ENCODE measurements around the gene LGALS9.

The LGALS9 gene

DNA sequence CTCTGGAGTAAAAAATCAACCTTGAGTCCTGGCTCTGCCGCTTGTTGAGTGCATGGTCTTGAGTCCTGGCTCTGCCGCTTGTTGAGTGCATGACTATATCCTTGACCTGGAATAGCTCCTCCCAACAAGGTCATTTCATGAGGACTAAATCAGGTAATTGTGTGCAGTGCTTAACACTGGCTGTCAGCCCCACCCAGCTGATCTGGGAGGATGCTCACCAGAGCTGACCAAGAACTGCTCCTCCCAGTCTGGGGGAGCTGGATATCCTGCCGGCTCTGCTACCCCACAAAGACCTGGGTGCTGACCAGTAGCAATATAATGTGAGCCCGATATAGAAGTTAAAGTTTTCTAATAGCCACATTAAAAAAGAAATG is 20.7 kb upstream of the LGALS9 start:
- H3K36me3 ChIP-seq (ENCODE audit: control insufficient read depth, insufficient read depth, low read length) = peaks cover 14% of the 10 kb centered on the region
- no peaks in the 10 kb centered on the region for H3K4me1 ChIP-seq (ENCODE audit: control insufficient read depth, low read depth, low read length)
- H3K23ac ChIP-seq (ENCODE audit: low read length) = no peak overlapping the region
- H3K27me3 ChIP-seq (ENCODE audit: insufficient read depth, low read length, poor library complexity) = no peaks in the 10 kb centered on the region
- no peak overlapping the region for H3K18ac ChIP-seq (ENCODE audit: low read length)
- H2BK5ac ChIP-seq (ENCODE audit: low read length) = no peak overlapping the region
- H3K4ac ChIP-seq (ENCODE audit: low read depth, low read length) = no peak overlapping the region
- no peak overlapping the region for H3K56ac ChIP-seq (ENCODE audit: low read length)
- H3K27ac ChIP-seq (ENCODE audit: low read depth, low read length) = no peak overlapping the region
- H3K9ac ChIP-seq (ENCODE audit: low read length) = no peak overlapping the region
- H2BK120ac ChIP-seq (ENCODE audit: low read depth, low read length) = no peak overlapping the region
- WGBS (ENCODE audit: extremely low coverage, insufficient coverage, low lambda C conversion rate) = no CpG with 5 or more reads among the region's 4 CpGs
- H3K4me2 ChIP-seq (ENCODE audit: low read length) = no peak overlapping the region
- no peaks in the 10 kb centered on the region for H3K79me2 ChIP-seq (ENCODE audit: control insufficient read depth, insufficient read depth, low read length)
- no peak overlapping the region for H4K5ac ChIP-seq (ENCODE audit: low read length)
- no peak overlapping the region for H4K8ac ChIP-seq (ENCODE audit: low read depth, low read length)
- H3K79me1 ChIP-seq (ENCODE audit: low read length) = no peaks in the 10 kb centered on the region
- no peak overlapping the region for H2AK5ac ChIP-seq (ENCODE audit: low read length)
- H3K4me3 ChIP-seq (ENCODE audit: low read length) = no peak overlapping the region
- no peak overlapping the region for H2BK15ac ChIP-seq (replicated peaks; ENCODE audit: low read depth)
- DNase-seq = no peak

DNA sequence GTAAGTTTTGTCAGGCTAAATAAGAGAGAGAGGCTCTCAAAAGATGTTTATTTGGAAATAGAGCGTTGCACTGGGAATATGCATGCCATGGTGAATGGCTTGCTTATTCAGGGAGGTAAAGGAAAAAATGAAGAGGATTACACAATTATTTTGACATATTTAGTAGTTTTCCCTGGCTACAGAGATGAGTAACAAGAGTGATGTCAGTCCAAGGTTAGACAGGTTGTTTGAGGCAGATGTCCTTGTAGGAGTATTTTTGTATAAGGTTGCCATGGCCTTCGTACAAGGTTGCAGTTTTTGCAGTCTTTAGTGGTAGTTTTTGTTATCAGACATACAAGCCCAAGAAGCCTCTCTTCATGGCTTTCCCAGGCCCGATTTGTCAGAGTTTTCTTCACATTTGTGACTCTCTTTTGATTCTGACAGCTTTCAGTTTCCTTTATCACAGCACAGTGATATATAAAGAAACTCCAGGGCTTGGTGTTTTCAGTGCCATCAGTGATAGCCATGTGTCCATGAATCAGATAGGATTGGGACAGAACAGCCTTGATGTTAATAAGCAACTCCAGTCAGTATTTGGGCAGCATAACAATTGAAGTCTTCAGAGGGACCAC is 18.7 kb upstream of the LGALS9 start:
- Histone ChIP-seq H3K18ac (ENCODE audit: low read length) (no peak overlapping the region), H2BK120ac (ENCODE audit: low read depth, low read length) (no peak overlapping the region), H3K79me2 (ENCODE audit: control insufficient read depth, insufficient read depth, low read length) (no peaks in the 10 kb centered on the region), H2AK5ac (ENCODE audit: low read length) (no peak overlapping the region), H3K56ac (ENCODE audit: low read length) (no peak overlapping the region), H3K23ac (ENCODE audit: low read length) (no peak overlapping the region), H4K5ac (ENCODE audit: low read length) (no peak overlapping the region), H3K4me1 (ENCODE audit: control insufficient read depth, low read depth, low read length) (no peaks in the 10 kb centered on the region), H3K27ac (ENCODE audit: low read depth, low read length) (no peak overlapping the region), H3K27me3 (ENCODE audit: insufficient read depth, low read length, poor library complexity) (no peaks in the 10 kb centered on the region), H3K9ac (ENCODE audit: low read length) (no peak overlapping the region), H3K79me1 (ENCODE audit: low read length) (no peaks in the 10 kb centered on the region), H3K4me2 (ENCODE audit: low read length) (no peak overlapping the region), H4K8ac (ENCODE audit: low read depth, low read length) (no peak overlapping the region), H3K36me3 (ENCODE audit: control insufficient read depth, insufficient read depth, low read length) (peaks cover 14% of the 10 kb centered on the region), H2BK15ac (replicated peaks; ENCODE audit: low read depth) (no peak overlapping the region), H3K4ac (ENCODE audit: low read depth, low read length) (no peak overlapping the region), H3K4me3 (ENCODE audit: low read length) (no peak overlapping the region), H2BK5ac (ENCODE audit: low read length) (no peak overlapping the region)
- WGBS (ENCODE audit: extremely low coverage, insufficient coverage, low lambda C conversion rate) = no CpG with 5 or more reads among the region's 3 CpGs
- DNase-seq = no peak

DNA sequence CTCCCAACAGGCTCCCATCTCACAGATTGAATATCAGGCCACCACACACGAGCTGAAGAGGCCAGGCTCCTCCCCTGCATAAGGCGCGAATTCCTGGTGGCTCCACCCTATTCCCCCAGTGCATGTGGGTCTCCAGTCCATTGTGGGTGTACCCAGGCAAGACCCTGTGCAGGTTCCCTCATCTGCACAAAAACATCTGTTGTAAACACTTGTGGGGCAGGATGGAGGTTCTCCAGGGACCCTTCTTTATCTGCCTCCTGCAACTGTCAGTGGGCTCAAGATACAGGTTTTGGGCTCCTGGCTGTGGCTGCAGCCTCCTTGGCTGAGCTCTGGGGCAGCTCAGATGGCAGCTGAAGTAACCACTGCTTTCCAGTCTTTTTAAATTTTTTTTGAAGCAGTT is 17.6 kb upstream of the LGALS9 start:
- Histone ChIP-seq H2BK120ac (ENCODE audit: low read depth, low read length) (no peak overlapping the region), H3K4ac (ENCODE audit: low read depth, low read length) (no peak overlapping the region), H3K79me2 (ENCODE audit: control insufficient read depth, insufficient read depth, low read length) (no peaks in the 10 kb centered on the region), H3K9ac (ENCODE audit: low read length) (no peak overlapping the region), H2AK5ac (ENCODE audit: low read length) (no peak overlapping the region), H3K36me3 (ENCODE audit: control insufficient read depth, insufficient read depth, low read length) (peaks cover 17% of the 10 kb centered on the region), H3K79me1 (ENCODE audit: low read length) (no peaks in the 10 kb centered on the region), H3K56ac (ENCODE audit: low read length) (no peak overlapping the region), H3K27ac (ENCODE audit: low read depth, low read length) (no peak overlapping the region), H3K4me2 (ENCODE audit: low read length) (no peak overlapping the region), H2BK5ac (ENCODE audit: low read length) (no peak overlapping the region), H4K8ac (ENCODE audit: low read depth, low read length) (no peak overlapping the region), H3K4me1 (ENCODE audit: control insufficient read depth, low read depth, low read length) (no peaks in the 10 kb centered on the region), H3K23ac (ENCODE audit: low read length) (no peak overlapping the region), H2BK15ac (replicated peaks; ENCODE audit: low read depth) (no peak overlapping the region), H3K18ac (ENCODE audit: low read length) (no peak overlapping the region), H4K5ac (ENCODE audit: low read length) (no peak overlapping the region), H3K4me3 (ENCODE audit: low read length) (no peak overlapping the region), H3K27me3 (ENCODE audit: insufficient read depth, low read length, poor library complexity) (no peaks in the 10 kb centered on the region)
- no peak for DNase-seq
- WGBS (ENCODE audit: extremely low coverage, insufficient coverage, low lambda C conversion rate) = no CpG with 5 or more reads among the region's 3 CpGs

DNA sequence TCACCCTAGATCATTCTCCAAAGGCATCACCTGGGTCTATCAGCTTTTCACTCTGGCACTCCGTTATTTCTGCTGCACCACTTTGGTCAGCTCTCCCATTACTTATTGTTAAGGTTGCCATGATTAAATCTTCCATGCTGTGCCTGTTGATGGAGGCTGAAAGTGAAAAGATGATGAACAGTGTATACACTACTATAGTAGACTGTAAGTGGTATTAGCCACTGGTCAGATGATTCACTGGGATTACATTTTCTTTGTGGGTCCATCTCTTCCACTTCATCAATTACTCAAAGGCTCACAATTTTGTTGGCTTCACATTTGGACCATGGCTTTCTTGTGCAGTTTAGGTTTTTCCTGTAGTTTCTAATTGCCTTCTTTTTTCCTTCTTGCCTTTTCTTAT is 15.9 kb upstream of the LGALS9 start:
- H3K79me1 ChIP-seq (ENCODE audit: low read length) = no peaks in the 10 kb centered on the region
- no peak overlapping the region for H3K9ac ChIP-seq (ENCODE audit: low read length)
- no peak overlapping the region for H3K56ac ChIP-seq (ENCODE audit: low read length)
- H4K8ac ChIP-seq (ENCODE audit: low read depth, low read length) = no peak overlapping the region
- no peaks in the 10 kb centered on the region for H3K4me1 ChIP-seq (ENCODE audit: control insufficient read depth, low read depth, low read length)
- no peak overlapping the region for H4K5ac ChIP-seq (ENCODE audit: low read length)
- WGBS (ENCODE audit: extremely low coverage, insufficient coverage, low lambda C conversion rate) = no CpG with 5 or more reads among the region's 1 CpG
- no peak overlapping the region for H3K23ac ChIP-seq (ENCODE audit: low read length)
- no peak overlapping the region for H2BK5ac ChIP-seq (ENCODE audit: low read length)
- H2BK15ac ChIP-seq (replicated peaks; ENCODE audit: low read depth) = no peak overlapping the region
- no peak overlapping the region for H2AK5ac ChIP-seq (ENCODE audit: low read length)
- H3K27ac ChIP-seq (ENCODE audit: low read depth, low read length) = no peak overlapping the region
- H2BK120ac ChIP-seq (ENCODE audit: low read depth, low read length) = no peak overlapping the region
- peaks cover 14% of the 10 kb centered on the region for H3K36me3 ChIP-seq (ENCODE audit: control insufficient read depth, insufficient read depth, low read length)
- H3K4me2 ChIP-seq (ENCODE audit: low read length) = no peak overlapping the region
- H3K27me3 ChIP-seq (ENCODE audit: insufficient read depth, low read length, poor library complexity) = no peaks in the 10 kb centered on the region
- H3K79me2 ChIP-seq (ENCODE audit: control insufficient read depth, insufficient read depth, low read length) = no peaks in the 10 kb centered on the region
- H3K18ac ChIP-seq (ENCODE audit: low read length) = no peak overlapping the region
- H3K4me3 ChIP-seq (ENCODE audit: low read length) = no peak overlapping the region
- DNase-seq = no peak
- no peak overlapping the region for H3K4ac ChIP-seq (ENCODE audit: low read depth, low read length)

DNA sequence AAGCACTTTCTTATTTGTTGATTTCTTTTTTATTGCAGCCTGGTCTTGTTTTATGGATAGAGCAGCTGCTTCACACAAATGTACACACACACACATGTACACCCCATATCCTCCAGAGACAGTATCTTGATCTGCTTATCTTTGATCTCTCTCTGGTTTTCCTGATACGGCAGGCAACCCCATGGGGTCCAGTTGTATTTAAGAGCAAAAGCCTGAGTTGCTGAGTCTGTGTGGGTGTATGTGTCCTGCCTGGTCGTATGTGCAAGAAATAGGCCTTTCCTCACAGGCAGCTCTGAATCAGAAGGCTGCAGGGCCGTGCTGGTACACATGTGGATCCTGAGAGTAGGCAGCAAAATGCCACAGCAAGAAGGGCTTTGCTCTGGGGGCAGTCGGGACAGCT is 14.6 kb upstream of the LGALS9 start:
- Histone ChIP-seq H3K56ac (ENCODE audit: low read length) (no peak overlapping the region), H3K27ac (ENCODE audit: low read depth, low read length) (no peak overlapping the region), H3K36me3 (ENCODE audit: control insufficient read depth, insufficient read depth, low read length) (peaks cover 10% of the 10 kb centered on the region), H3K4me2 (ENCODE audit: low read length) (no peak overlapping the region), H4K8ac (ENCODE audit: low read depth, low read length) (no peak overlapping the region), H3K79me1 (ENCODE audit: low read length) (no peaks in the 10 kb centered on the region), H3K79me2 (ENCODE audit: control insufficient read depth, insufficient read depth, low read length) (no peaks in the 10 kb centered on the region), H3K18ac (ENCODE audit: low read length) (no peak overlapping the region), H3K4ac (ENCODE audit: low read depth, low read length) (no peak overlapping the region), H2BK120ac (ENCODE audit: low read depth, low read length) (no peak overlapping the region), H3K23ac (ENCODE audit: low read length) (no peak overlapping the region), H2BK5ac (ENCODE audit: low read length) (no peak overlapping the region), H2BK15ac (replicated peaks; ENCODE audit: low read depth) (no peak overlapping the region), H2AK5ac (ENCODE audit: low read length) (no peak overlapping the region), H4K5ac (ENCODE audit: low read length) (no peak overlapping the region), H3K27me3 (ENCODE audit: insufficient read depth, low read length, poor library complexity) (no peaks in the 10 kb centered on the region), H3K9ac (ENCODE audit: low read length) (no peak overlapping the region), H3K4me1 (ENCODE audit: control insufficient read depth, low read depth, low read length) (no peaks in the 10 kb centered on the region), H3K4me3 (ENCODE audit: low read length) (no peak overlapping the region)
- no CpG with 5 or more reads among the region's 4 CpGs for WGBS (ENCODE audit: extremely low coverage, insufficient coverage, low lambda C conversion rate)
- DNase-seq = no peak

DNA sequence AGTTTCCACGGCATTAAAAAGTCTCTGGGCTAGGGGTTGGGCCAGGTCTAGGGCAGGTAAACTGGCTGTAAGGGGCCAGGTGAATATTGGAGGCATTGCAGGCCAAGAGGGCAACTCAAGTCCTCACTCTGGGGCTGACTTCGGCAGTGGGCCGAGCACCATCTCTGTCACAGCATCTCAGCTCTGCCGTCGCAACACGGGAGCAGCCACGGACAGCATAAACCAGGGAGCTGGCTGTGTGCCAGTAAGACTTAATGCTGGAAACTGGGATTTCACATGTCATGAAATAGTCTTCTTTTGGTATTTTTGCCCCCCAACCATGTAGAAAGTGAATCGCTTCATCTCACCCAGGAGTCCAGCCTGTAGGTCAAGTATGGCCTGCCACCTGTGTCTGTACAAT is 12.6 kb upstream of the LGALS9 start:
- Histone ChIP-seq H4K5ac (ENCODE audit: low read length) (no peak overlapping the region), H3K27ac (ENCODE audit: low read depth, low read length) (no peak overlapping the region), H3K18ac (ENCODE audit: low read length) (no peak overlapping the region), H3K79me1 (ENCODE audit: low read length) (no peaks in the 10 kb centered on the region), H3K9ac (ENCODE audit: low read length) (no peak overlapping the region), H4K8ac (ENCODE audit: low read depth, low read length) (no peak overlapping the region), H2AK5ac (ENCODE audit: low read length) (no peak overlapping the region), H2BK5ac (ENCODE audit: low read length) (no peak overlapping the region), H3K23ac (ENCODE audit: low read length) (no peak overlapping the region), H3K4me1 (ENCODE audit: control insufficient read depth, low read depth, low read length) (no peaks in the 10 kb centered on the region), H3K27me3 (ENCODE audit: insufficient read depth, low read length, poor library complexity) (no peaks in the 10 kb centered on the region), H2BK120ac (ENCODE audit: low read depth, low read length) (no peak overlapping the region), H3K79me2 (ENCODE audit: control insufficient read depth, insufficient read depth, low read length) (no peaks in the 10 kb centered on the region), H2BK15ac (replicated peaks; ENCODE audit: low read depth) (no peak overlapping the region), H3K36me3 (ENCODE audit: control insufficient read depth, insufficient read depth, low read length) (peaks cover 8% of the 10 kb centered on the region), H3K4me3 (ENCODE audit: low read length) (no peak overlapping the region), H3K4ac (ENCODE audit: low read depth, low read length) (no peak overlapping the region), H3K4me2 (ENCODE audit: low read length) (no peak overlapping the region), H3K56ac (ENCODE audit: low read length) (no peak overlapping the region)
- no peak for DNase-seq
- WGBS (ENCODE audit: extremely low coverage, insufficient coverage, low lambda C conversion rate) = no CpG with 5 or more reads among the region's 8 CpGs

All from mesendoderm (in vitro differentiated cells).